ENCODE data around the gene FBXL17. TPM values are rescaled to one million over a fixed set of nuclear protein-coding genes. Genes with fewer than 3 reads are reported as not detected.
A peak's percentile ranks its signal among the peaks of the same experiment; 100 is the strongest.

FBXL17 gene
- total RNA-seq, 1 experiment from 2014 or later: 8.3 TPM

- DNase-seq (ENCODE audit: low spot score): no peak
- in situ Hi-C loops (cut with HindIII; ENCODE audit: low sequenced_read_pairs): no loop called here
Measured at GRCh38 chr5:108260858-108261170, 121.1 kb downstream of the FBXL17 start.

GRCh38 chr5:108260117-108260857, 121.6 kb downstream of the FBXL17 start:
- DNase-seq (ENCODE audit: low spot score): peak; percentile 82
- in situ Hi-C loops (cut with HindIII; ENCODE audit: low sequenced_read_pairs): no loop called here

GRCh38 chr5:108259306-108259705, 122.6 kb downstream of the FBXL17 start:
- in situ Hi-C loops (cut with HindIII; ENCODE audit: low sequenced_read_pairs): no loop called here
- DNase-seq (ENCODE audit: low spot score): no peak

- no peak for DNase-seq (ENCODE audit: low spot score)
- in situ Hi-C loops (cut with HindIII; ENCODE audit: low sequenced_read_pairs): no loop called here
Measured at GRCh38 chr5:108257996-108258395, 123.9 kb downstream of the FBXL17 start.

- peak; percentile 30 for DNase-seq (ENCODE audit: low spot score)
- in situ Hi-C loops (cut with HindIII; ENCODE audit: low sequenced_read_pairs): no loop called here
Measured at GRCh38 chr5:108255468-108255867, 126.4 kb downstream of the FBXL17 start.

GRCh38 chr5:108251350-108251749, 130.5 kb downstream of the FBXL17 start:
- DNase-seq (ENCODE audit: low spot score): peak; percentile 49
- in situ Hi-C loops (cut with HindIII; ENCODE audit: low sequenced_read_pairs): no loop called here

- in situ Hi-C loops (cut with HindIII; ENCODE audit: low sequenced_read_pairs): no loop called here
- no peak for DNase-seq (ENCODE audit: low spot score)
Measured at GRCh38 chr5:108249785-108250426, 132.0 kb downstream of the FBXL17 start.

GRCh38 chr5:108249095-108249784, 132.7 kb downstream of the FBXL17 start:
- no peak for DNase-seq (ENCODE audit: low spot score)
- in situ Hi-C loops (cut with HindIII; ENCODE audit: low sequenced_read_pairs): no loop called here

GRCh38 chr5:108238936-108239887, 142.7 kb downstream of the FBXL17 start:
- in situ Hi-C loops (cut with HindIII; ENCODE audit: low sequenced_read_pairs): no loop called here
- DNase-seq (ENCODE audit: low spot score): no peak

GRCh38 chr5:108238461-108238860, 143.4 kb downstream of the FBXL17 start:
- no peak for DNase-seq (ENCODE audit: low spot score)
- in situ Hi-C loops (cut with HindIII; ENCODE audit: low sequenced_read_pairs): no loop called here

GRCh38 chr5:108233617-108234155, 148.2 kb downstream of the FBXL17 start:
- in situ Hi-C loops (cut with HindIII; ENCODE audit: low sequenced_read_pairs): no loop called here
- DNase-seq (ENCODE audit: low spot score): no peak

- in situ Hi-C loops (cut with HindIII; ENCODE audit: low sequenced_read_pairs): no loop called here
- no peak for DNase-seq (ENCODE audit: low spot score)
Measured at GRCh38 chr5:108232805-108233204, 149.1 kb downstream of the FBXL17 start.

GRCh38 chr5:108222011-108222410, 159.9 kb downstream of the FBXL17 start:
- in situ Hi-C loops (cut with HindIII; ENCODE audit: low sequenced_read_pairs): no loop called here

GRCh38 chr5:108220834-108221233, 161.1 kb downstream of the FBXL17 start:
- in situ Hi-C loops (cut with HindIII; ENCODE audit: low sequenced_read_pairs): no loop called here
- DNase-seq (ENCODE audit: low spot score): no peak

More at GRCh38 chr5:108222011-108222410, 159.9 kb downstream of the FBXL17 start:
- no peak for DNase-seq (ENCODE audit: low spot score)

- DNase-seq (ENCODE audit: low spot score): no peak
Measured at GRCh38 chr5:108216890-108217289, 165.0 kb downstream of the FBXL17 start.

GRCh38 chr5:108214857-108215256, 167.0 kb downstream of the FBXL17 start:
- in situ Hi-C loops (cut with HindIII; ENCODE audit: low sequenced_read_pairs): no loop called here
- no peak for DNase-seq (ENCODE audit: low spot score)

More at GRCh38 chr5:108216890-108217289, 165.0 kb downstream of the FBXL17 start:
- in situ Hi-C loops (cut with HindIII; ENCODE audit: low sequenced_read_pairs): no loop called here

GRCh38 chr5:108212775-108213346, 169.0 kb downstream of the FBXL17 start:
- DNase-seq (ENCODE audit: low spot score): no peak
- in situ Hi-C loops (cut with HindIII; ENCODE audit: low sequenced_read_pairs): no loop called here

GRCh38 chr5:108206707-108207106, 175.2 kb downstream of the FBXL17 start:
- in situ Hi-C loops (cut with HindIII; ENCODE audit: low sequenced_read_pairs): no loop called here

GRCh38 chr5:108201721-108202120, 180.2 kb downstream of the FBXL17 start:
- no peak for DNase-seq (ENCODE audit: low spot score)
- in situ Hi-C loops (cut with HindIII; ENCODE audit: low sequenced_read_pairs): no loop called here

More at GRCh38 chr5:108206707-108207106, 175.2 kb downstream of the FBXL17 start:
- DNase-seq (ENCODE audit: low spot score): no peak

Data from G401 (cell line).